OCI-M1 (cell line): Measurements from ENCODE around the gene LIG1.

Source experiments
- DNase-seq: peaks from one replicate; lab custom pipeline; 2025; lab: John Stamatoyannopoulos, UW

Gene LIG1

GRCh38 chr19:48169939-48170803 lies at the start of gene LIG1, which contains the start of gene ZSWIM9:
TSS of gene LIG1 (minus strand) at chr19:48170344. CDS start at chr19:48165566, 4,778 bp downstream.
TSS of gene ZSWIM9 (plus strand) at chr19:48170680. CDS start at chr19:48171803, 1,123 bp downstream.
- DNase-seq, result peak; percentile 97

DNA sequence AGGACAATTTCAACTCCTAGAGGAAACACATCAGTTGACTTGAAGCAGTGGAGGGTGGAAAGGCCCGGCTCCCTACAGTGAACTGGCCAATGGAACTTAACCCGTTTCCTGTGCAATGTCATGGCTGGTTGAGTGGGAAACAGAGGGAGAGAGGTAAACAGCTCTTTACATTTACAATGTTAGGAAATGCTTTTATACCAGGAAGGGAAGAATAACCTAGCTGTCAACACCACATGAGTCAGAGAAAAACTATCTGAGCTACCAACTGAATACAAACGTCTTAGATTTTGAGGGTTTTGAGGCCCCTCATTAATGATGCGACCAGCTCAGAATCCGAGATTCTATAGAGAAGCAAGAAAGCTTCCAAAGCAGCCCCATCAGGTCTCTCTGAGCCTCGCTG lies 48.9 kb upstream of the LIG1 start:
- no peak for DNase-seq

- DNase-seq, result no peak
Observed at GRCh38 chr19:48216933-48217332, 46.8 kb upstream of the LIG1 start.

DNA sequence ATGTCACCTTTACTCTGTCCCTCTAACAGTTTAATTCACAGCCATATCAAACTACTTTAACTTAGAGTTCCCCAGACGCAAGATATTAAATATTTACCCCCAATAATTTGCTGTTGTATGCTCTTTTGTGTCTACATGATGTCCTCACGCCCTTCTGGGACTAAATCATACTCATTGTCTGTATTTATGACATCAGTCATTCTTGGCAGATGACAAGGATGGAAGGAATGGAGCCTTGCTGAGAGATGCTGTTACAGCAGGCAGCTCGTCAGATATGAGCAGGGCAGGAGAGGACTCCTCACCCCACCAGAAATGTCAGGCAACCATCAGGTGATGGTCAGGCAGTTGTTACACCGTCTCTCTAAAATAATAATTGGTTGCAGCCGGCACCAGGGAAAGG lies 43.8 kb upstream of the LIG1 start:
- no peak for DNase-seq

DNA sequence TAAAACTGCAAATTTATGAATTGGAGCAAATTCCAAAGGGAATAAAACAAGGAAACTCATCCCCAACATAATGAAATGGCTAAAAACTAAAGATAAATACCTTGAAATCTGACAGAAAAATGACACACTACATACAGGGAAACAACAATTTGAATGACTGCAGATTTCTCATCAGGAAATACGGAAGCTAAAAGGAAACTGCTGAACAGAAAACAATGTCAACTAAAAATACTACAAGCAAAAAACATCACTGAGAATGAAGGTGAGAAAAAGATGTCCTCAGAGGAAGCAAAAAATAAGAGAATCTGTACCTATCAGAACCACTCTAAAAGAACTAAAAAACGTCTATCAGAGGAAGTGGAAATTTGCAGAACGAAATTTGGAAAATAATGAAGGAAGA lies 39.9 kb upstream of the LIG1 start:
- DNase-seq, result no peak

GRCh38 chr19:48206397-48207093 lies 36.4 kb upstream of the LIG1 start:
- peak; percentile 21 for DNase-seq

DNA sequence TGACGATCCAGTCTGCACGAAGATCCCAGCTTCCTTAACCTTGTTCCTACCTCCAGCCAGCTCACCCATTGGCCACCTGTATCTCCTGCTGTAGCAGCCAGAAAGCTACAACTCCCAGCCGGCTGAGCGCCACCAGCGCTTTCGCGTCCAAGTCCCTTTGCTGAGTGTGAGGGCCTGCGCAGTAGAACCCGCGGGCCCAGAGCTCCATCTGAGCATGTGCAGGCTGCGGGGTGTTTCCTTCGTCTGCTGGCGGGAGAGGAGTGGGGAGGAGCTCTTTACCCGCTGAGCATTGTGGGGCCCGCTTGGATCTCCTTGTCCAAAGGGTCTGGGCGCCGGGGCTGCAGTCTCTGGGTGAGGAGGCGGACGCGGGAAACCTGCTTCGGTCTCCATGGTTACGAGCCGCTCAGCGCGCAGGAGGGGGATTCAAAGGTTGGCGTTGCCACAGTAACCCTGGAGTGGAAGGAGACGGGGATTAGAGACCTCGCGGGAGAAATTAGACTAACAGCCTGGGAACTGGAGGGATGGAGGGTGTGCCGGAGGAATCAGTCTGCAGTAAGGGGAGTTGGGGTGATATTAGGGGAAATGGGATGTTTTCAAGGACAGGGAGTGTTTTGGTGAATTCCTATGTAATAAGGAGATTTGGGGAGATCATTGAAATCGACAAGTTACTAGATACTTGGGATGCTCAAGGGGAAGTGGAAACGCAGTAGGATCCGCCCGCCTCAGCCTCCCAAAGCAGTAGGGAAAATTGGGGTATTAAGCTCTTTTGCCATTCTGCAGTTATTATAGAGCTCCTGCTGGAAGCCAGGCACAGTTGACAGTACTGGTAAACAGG lies 33.9 kb upstream of the LIG1 start:
- DNase-seq, result peak; percentile 98

GRCh38 chr19:48203222-48203793 lies 33.2 kb upstream of the LIG1 start:
- peak; percentile 68 for DNase-seq

DNA sequence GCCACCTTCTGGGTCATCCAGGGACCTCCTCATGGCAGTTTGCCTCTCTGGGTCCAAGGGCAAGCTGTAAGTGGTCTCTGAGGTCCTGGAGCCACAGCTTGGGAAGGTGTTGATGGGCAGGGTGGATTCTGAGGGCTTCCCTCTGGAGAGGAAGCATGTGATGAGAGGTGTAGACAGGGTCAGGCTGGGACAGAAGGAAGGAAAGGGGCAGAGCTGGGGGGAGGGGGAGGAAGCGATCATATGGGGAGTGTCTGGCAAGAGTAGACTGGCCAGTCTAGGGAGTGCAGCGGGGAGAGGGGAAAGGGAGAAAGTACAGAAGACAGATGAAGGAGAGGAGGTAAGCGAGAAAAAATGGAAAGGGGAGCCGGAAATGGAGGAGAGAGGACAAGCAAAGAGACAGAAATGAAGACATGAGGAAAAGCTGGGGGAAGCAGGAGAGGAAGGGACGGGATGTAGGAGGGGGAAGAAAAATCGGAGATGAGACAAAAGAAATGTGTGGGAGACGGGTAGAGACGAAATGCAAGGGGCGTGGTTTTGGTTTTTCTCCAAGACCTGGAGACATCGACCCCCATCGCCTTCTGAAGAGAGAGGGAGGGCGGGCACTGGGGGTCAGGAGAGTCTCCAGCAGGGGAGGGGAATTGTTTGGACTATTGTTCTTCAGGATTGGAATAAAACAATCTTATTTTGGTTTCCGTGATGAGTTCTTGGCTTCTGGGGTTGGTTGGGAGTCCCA lies 27.0 kb upstream of the LIG1 start:
- DNase-seq, result no peak

GRCh38 chr19:48196321-48196763 lies 26.2 kb upstream of the LIG1 start:
- no peak for DNase-seq

- DNase-seq, result no peak
Observed at GRCh38 chr19:48194844-48195830, 25.0 kb upstream of the LIG1 start.

- DNase-seq, result peak; percentile 42
Observed at GRCh38 chr19:48194041-48194843, 24.1 kb upstream of the LIG1 start.

DNA sequence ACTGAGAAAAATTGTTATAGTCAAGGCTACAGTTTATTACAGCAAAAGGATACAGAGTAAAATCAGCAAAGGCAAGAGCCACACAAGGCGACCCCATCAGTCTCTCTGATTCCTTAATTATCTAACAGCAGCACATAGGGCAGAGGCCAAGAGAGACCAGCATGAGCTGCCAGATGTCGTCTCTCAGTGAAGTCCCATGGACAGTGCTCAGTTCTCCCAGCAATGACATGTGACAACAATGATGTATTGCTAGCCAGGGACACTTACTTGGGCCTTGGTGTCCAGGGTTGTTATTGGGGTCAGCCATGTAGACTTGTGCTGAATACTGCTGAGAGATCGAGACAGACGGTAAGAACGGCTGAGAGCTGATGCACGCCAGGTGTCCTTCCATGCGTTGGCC lies 22.6 kb upstream of the LIG1 start:
- DNase-seq, result no peak

- DNase-seq, result no peak
Observed at GRCh38 chr19:48190885-48191284, 20.7 kb upstream of the LIG1 start.

GRCh38 chr19:48190288-48190884 lies 20.2 kb upstream of the LIG1 start:
- peak; percentile 99 for DNase-seq

- DNase-seq, result no peak
Observed at GRCh38 chr19:48186541-48186991, 16.4 kb upstream of the LIG1 start.

DNA sequence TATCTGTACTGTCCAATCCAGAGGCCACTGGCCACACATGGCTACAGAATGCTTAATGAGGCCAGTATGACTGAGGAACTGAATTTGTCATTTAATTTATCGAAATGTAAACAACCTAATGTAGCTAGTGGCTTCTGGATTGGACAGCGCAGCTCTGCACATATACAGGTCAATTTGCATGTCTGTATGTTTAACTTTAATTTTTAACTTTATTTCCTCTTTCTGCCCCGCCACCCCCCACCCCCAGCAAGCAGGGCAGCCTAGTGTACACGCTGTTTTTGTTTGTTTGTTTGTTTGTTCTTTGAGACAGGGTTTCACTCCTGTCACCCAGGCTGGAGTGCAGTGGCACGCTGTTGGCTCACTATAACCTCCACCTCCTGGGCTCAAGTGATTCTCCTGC lies 15.9 kb upstream of the LIG1 start:
- DNase-seq, result no peak

GRCh38 chr19:48183356-48183755 lies 13.2 kb upstream of the LIG1 start:
- DNase-seq, result no peak

GRCh38 chr19:48182434-48182833 lies 12.3 kb upstream of the LIG1 start:
- no peak for DNase-seq
